Hippocampal formation (tissue), 2 donors: ENCODE measurements around the gene C1orf50.
"Not testable (repeated sequence)": the region's sequence is repeated elsewhere in the genome, so short reads cannot be mapped to it uniquely, and the experiment has no call there.

Experiments used
- DNase-seq, 2 donors: peaks; one replicate each; lab custom pipeline; 2025; lab: John Stamatoyannopoulos, UW

Gene C1orf50

DNA sequence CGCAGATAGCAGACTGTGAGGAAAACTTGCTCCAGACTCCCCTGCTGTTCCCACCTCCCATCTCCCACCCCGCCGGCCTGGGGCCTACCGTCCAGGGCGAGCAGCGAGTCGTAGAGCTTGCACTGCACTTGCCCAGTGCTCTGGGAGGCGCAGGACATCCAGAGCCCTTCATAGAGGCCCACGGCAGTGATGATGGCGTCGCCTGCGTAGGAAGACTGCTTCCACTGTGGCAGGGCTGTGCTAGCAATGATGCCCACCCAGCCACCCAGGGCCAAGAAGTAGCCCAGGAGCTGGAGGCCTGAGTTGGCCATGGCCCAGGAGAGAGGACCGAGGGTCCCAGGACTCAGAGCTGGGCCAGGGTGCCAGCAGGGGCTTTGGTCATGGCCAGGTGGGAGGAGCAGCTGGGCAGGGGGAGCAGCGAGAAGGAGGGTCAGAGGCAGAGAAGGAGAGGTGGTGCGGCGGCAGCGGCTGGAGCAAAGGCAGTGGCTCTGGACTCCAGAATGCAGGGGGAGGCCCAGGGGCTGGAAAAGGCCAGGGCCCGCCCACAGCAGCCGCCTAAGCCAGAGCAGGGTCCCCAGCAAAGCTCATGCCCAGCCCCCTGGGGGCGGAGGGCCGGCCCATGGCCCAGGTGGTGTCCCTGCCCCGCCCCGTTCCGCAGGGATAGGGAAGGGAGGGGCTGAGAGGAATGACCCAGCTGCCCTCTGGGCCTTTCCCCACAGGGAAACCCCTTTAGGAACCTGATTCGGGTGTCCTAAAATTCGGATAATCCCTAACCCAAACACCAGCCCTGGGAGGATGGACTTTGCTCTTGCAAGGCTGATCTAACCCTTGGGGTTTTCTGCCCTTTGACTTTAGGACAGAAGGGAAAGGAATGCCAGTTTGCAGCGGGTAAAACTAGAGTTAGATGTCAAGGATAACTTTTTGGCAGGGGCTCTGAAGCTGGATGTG lies 27.0 kb upstream of the C1orf50 start, which contains the start of gene CLDN19:
TSS of gene CLDN19 (minus strand) at position 484 of the 948 bp plus-strand sequence. CDS start at position 311, 173 bp downstream.
- DNase-seq = no peak

- DNase-seq = no peak
These were observed 26.0 kb upstream of the C1orf50 start for GRCh38 chr1:42740851-42741580.

DNA sequence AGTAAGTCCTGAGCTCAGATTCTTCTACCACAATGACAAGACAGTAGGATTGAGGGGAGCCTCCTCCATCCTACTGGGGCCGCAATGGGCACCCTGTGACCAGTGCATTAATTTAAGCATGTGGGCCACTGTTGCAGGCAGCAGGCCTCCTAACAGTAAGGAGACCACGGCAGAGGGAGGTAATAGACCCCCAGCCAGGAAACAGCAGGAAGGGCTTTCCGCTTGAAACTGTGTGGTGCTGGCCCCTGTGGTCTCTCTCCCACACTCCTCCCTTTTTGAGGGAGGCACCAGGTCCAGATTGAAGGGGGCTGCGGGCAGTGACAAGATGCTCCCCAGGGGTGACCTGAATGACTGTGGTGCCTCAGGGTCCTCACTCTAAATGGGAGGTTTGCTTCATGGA lies 25.3 kb upstream of the C1orf50 start:
- DNase-seq = no peak

DNA sequence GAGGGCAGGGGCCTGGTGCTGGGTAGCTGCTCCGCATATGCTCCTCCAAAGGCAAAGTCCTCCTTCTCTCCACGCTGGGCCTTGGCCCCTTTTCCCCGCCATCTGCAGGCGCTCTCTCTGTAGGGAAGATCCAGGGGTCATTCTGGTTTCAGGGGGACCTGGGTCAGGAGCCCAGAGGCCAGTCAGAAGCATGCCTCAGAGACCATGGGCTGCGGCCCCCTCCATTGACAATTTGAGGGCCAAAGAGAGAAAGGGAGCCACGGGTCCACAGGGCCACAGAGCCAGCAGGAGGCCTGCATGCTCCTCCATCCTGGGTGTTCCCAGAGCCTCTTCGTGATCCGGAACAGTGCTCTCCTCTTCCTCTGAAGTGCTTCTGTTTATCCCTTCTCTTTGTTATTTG lies 24.9 kb upstream of the C1orf50 start:
- no peak for DNase-seq

DNA sequence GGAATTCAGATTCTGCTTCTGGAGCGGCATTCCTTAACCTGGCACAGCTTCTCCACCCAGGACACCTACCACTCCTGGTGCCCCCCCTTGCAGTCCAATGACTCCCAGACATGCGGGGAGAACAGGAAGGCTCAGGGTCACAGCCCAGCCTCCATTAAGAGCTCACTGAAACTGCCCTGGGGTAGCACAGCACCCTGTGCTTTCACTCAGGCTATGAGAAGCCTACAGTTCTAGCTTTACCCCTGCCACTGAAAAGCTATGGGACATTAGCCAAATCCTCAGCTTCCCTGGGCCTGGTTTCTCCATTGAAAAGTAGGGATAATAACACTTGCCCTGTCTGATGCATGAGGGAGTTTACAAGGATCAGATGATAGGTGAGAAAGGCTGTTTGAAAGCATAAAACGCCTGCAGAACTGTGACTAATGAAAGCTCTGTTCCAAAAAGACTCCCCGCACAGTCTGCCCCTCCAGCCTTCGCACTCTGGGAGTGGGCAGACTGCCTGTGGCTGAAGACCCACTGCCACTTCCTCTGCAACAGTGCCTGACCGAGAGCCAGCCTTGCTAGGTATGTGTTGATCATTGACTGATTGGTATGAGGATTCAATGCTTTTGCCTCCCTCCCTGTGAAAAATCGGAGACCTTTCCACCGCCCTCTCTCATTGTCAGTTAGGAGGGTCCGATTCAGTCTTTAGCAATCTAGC lies 24.3 kb upstream of the C1orf50 start:
- no peak for DNase-seq

DNA sequence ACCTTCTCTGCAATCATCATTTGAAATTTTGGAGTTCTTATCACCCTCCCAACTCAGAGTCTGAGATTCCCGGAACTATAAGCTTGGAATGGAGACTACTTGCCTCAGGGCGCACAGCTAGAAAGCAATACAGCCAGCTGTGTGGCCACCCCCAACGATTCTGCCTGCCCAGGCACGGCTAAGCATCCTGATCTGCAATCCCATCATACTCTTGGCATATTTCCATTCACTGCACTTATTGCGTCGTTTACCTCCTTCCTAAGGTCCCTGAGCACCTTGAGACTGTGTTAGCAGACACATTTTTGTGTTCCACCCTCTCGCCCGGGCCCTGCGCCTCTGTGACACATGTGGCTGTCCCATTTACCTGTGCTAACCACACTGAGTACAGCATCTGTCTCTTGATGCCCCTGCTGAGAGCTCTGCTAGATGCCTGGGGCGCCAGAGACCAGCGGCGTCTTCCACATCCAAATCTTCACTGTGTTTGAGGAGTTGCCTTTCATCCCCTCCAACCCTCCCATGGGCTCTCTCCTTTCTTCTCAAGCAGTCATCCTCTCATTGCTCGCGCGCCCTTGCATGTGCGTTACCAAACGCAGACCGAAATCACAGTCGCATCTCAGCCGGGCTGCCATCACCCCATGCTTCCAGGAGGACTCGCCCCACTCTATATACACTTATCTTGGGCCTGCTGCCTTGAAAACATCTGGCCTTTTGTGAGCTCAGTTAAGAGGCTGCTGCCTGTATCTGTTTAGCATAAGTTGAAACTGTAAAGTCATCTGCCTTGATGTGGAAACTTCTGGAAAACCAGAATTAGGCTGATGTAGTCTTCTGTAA lies 23.5 kb upstream of the C1orf50 start:
- DNase-seq = no peak

- no peak for DNase-seq
These were observed 23.0 kb upstream of the C1orf50 start for GRCh38 chr1:42744148-42744413.

GRCh38 chr1:42745851-42746250 lies 21.2 kb upstream of the C1orf50 start:
- no peak for DNase-seq

DNA sequence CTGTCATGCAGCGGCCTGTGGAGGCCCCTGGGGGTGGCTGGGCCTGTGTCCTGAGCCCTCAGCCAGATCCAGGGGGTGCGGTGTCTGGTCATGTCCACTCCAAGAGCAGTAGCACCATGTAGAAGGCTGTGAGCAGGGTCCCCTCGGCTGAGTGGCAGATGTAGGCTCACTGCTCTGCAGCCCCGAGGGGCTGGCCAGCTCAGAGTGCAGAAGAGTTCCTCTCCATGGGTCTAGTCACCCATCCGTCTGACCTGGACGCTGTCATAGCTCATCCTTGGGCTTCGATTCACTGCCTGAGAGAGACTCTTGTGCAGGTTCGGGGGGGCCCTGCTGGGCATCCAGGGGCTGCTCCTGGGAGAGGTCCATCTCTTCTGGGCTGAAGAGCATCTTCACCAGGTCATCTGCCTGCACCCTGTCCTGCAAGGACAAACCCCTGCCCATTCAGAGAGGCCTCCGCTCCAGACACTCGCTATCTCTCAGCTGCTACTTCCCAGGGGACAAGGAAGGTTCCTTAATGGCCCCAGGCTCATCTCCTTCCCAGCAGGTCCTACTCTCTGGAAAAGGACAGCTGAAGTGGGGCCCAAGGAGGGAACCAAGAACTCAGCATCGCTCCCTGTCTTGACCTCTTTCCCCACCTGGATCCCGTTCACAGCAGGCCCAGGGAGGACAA lies 20.5 kb upstream of the C1orf50 start:
- DNase-seq = no peak

DNA sequence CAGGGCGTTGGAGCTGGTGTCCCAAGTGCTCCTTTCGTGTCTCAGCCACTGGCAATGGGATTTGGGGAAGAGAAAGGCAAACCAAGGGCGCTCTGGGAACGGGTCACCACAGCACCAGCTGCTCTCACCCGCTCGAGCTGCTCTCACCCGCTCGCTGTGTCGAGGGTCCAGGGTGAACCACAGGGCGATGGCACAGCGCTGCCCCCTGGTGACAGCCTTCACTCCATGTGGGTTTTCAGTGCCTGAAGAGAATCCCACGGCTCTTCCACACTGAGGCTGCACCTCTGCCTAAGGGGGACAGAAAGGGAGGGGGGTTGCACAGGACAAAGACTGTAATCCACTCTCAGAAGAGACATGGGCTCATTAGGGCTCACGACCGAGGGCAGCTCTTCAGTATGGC lies 19.9 kb upstream of the C1orf50 start:
- peak in 1 of 2 donors; percentile 22 for DNase-seq

GRCh38 chr1:42748021-42748420 lies 19.0 kb upstream of the C1orf50 start:
- no peak for DNase-seq

DNA sequence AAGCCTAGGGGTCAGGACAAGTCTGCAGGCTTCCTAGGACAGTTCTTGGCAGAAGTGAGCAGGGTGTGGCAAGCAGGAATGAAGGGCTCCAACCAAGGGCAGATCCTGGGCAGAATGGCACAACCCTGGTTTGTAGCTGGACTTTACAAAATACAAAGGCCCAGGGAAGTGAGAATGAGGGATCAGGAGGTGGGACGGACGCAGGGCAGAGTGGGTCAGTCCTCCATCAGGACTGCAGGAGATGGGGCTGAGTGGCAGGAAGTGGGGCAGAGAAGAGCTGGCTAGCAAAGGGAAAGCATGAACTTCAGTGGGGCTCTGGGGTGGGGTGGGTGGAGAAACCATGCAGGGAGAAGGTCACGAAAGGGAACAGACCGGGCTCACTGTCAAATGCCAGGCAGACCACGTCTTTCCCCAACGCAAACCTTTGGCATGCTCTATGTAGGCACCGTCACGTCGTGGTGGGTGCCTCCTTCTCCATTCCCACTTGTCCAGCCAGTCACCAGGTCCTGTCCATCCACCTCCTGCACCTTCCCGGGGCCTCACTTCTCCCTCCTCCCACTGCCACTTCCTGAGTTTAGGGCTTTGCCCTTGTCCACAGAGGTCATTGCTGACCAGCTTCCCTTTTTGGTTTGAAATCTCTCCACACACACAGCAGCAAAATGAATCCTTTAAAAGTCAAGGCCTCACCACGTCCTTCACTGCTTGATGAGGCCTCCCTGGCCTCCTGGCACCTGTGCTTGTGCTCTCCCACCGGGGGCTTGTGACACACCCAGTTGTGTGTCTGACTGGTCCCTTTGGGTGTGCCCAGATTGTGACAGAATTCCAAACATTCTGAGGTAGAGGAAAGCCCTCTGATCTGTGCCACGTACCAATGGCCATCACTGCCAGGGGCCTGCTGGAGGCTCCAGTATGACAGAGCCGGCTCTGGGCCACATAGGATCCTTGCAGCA lies 18.3 kb upstream of the C1orf50 start:
- DNase-seq = no peak

DNA sequence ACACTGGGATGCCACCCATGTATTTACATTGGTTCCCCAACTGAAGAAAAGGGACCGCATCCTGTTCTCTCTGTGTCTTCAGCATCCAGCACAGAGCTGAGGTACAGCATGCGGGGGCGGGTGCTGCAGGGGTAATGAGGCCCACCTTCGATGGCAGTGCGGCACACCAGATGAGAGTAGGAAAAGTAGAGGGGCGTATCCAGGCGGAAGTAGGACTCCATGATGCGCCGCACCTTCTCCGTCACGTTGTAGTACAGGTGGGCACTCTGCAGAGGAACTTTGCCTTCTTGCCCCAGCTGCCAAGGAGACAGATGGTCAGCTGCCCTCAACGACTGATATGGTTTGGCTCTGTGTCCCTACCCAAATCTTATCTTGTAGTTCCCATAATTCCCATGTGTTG lies 17.0 kb upstream of the C1orf50 start:
- no peak for DNase-seq

DNA sequence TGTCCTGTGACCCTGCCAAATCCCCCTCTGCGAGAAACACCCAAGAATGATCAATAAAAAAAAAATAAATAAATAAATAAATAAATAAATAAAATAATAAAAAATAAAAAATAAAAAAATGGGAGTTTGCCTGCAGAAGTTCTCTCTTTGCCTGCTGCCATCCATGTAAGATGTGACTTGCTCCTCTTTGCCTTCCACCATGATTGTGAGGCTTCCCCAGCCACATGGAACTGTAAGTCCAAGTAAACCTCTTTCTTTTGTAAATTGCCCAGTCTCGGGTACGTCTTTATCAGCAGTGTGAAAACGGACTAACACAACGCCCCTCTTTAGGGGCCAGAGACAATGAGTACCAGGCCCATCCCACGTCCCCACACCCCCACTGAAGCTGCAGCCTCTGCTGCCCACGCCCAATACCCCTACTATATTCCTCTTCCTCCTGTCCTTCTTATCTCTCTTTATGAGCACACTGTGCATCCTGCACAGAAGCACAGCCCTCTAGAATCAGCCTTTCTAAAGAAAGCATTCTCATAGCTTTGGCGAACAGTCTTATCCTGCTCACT lies 15.5 kb upstream of the C1orf50 start:
- DNase-seq = not testable (repeated sequence)

DNA sequence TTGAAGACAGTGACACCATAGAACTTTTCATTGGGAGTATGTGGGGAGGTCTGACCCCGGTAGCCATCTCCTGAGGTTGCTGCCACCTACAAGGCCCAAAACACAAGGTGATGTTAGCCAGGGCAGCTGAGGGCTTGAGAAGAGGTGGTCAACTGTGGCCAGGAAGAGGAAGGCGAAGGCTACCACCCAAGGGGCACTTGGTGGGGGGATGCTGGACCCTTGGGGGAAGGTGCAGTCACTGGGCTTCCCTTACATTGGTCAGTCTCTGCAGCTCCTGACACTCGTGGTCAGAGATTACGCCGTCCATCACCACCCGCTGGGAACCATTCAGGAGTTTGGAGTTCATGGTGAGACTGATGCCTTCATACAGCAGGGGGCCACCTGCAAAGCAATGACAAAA lies 14.8 kb upstream of the C1orf50 start:
- DNase-seq = no peak

DNA sequence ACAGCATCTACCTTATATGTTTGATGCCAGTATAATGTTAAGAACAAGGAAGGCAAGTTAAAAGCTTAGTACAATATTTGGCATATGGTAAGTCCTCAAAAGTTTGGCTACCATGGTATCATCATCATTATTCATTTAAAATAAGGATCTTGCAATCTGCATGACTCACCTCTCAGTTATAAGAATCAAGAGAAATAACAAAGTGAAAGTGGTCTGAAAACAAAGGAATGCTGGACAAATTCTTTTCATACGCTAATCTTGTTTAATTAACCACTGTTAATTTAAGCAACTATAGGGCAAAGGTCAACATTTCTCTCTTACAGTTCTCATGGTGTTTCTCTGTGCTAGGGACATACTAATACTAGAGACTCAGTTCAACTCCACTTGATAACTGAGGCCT lies 14.0 kb upstream of the C1orf50 start:
- DNase-seq = no peak

DNA sequence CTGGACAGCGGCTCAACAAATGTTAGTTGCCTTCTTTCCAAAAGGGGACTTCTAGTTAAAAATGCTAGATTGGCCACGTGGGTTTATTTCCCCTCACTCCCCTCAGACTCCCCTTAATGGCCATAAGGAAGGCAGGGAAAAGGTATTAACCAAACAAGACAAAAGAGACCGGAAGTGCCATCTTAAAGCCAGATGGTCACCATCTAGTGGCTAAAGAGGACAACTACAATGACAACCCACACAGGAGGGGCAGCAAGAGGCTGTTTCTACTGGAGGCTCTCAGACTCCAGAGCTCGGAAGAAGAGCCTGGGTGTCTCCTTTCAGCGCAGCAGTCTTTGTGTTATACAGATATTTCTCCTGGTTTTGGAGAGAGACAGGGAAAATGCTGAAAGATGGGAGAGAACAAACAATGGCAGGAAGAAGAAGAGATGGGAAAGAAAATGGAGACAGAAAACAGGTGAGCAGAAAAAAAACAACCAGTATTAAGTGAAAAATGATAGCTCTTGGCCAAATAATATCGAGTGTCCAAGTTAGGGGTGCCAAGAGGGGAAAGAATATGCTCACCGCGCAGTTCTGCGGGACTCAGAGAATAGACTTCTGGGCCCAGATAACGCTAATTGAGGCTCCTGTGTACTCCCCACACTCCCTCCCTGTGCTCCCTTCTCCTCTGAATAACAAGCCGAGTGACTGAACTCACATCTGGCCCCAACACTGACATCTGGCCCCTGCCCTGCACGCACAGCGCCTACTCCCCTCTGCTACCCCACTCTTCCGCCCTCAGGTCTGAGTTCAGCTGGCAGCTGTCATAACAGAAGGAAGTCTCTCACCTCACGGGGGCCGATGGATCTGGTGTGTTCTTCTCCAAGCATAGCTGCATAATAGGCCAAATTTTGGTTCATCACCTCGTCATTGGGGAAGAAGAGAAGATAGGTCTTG lies 9.8 kb upstream of the C1orf50 start:
- DNase-seq = no peak

DNA sequence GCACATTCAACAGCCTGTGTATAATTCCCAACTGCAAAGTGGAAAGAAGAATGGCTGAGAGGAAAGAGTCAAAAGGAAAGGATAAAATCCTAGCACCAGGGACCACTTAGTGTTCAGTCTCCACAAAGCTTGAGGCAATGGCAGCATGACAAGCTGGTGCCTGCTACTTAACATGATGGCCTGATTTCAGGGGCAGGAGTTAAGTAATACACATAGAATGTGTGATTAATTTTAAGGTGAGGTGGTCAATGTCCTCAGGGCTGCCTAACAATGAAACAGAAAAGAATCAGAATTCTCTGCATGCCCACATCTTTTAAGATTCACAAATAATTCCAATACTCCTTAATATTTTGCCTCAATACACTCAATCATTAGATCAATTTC lies 9.2 kb upstream of the C1orf50 start:
- DNase-seq = no peak

- no peak for DNase-seq
These were observed 8.4 kb upstream of the C1orf50 start for GRCh38 chr1:42758641-42759040.
